ENCODE results near the gene XPNPEP3.

XPNPEP3 gene

GRCh38 chr22:40855071-40855978, 1.6 kb upstream of the XPNPEP3 start:
- no peaks in the 10 kb centered on the region for H3K27me3 ChIP-seq (replicated peaks)
- peak overlapping the region; percentile 99 for H3K27ac ChIP-seq
- no peak for DNase-seq
- TF ChIP-seq CTCF (IDR thresholded peaks at IDR 0.05; ENCODE audit: low read depth, low read length, missing control alignments): no peak
- peak overlapping the region; percentile 97 for H3K4me3 ChIP-seq (ENCODE audit: low read depth, low read length)
- H3K36me3 ChIP-seq (replicated peaks): peaks cover 2% of the 10 kb centered on the region
- in situ Hi-C loops (cut with HindIII; ENCODE audit: low pct_ligation_motif_present, low sequenced_read_pairs): no loop called here

DNA sequence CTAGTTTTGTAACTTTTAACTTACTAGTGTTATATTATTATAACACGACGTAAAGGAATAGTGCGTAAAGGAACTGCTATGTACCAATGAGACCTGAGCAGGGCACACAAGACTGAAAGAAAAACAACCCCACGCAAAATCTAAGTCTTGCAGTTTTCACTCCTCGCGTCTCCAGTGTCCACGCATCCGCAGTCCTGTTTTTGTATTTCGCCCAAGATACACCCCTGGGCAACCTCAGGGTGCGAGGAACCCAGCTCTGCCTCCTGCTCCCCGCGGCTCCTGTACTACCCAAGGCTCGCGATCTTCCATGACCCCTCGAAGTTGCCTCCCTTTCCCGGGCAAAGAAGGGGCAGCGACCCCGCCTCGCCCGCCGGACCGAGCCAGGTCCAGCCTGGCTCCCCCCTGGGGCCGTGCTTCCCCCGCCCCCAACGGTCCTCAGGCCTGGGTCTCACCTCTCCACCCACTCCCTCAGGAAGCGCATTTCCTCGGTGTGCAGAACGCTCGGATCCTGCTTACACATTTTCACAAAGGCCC, 902 bp upstream of the XPNPEP3 start:
- Histone ChIP-seq H3K4me3 (ENCODE audit: low read depth, low read length) (peak overlapping the region; percentile 97), H3K36me3 (replicated peaks) (no peaks in the 10 kb centered on the region), H3K27me3 (replicated peaks) (no peaks in the 10 kb centered on the region), H3K27ac (peak overlapping the region; percentile 99)
- DNase-seq: peak; percentile 23
- in situ Hi-C loops (cut with HindIII; ENCODE audit: low pct_ligation_motif_present, low sequenced_read_pairs): no loop called here
- TF ChIP-seq CTCF (IDR thresholded peaks at IDR 0.05; ENCODE audit: low read depth, low read length, missing control alignments): no peak

DNA sequence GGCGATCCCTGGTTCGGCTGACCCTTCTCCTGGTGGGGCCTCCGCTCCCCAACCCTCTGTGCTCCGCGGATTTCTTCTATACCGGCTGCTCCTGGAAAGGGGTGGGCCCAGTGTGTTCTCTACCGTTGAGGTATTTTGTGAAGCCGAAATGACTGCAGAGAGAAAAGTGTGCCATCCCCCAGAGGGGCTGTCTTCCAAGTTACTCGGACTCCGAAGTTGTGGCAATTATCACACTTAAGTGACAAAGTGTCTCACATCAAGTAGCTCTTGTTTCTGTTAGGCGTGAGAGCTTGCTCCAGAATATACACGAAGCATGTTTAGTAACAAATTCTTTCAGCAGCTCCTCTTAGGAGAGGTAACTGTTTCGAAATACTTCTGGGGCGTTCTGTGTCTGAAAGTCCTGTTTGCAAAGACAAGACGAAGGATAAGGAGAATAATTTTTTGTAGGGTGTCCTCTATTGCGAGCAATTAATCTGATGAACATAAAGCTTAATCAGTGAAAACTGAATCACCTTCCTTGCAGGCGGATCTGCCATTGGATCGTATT, 434 bp downstream of the XPNPEP3 start:
- H3K27ac ChIP-seq: peak overlapping the region; percentile 99
- no peaks in the 10 kb centered on the region for H3K36me3 ChIP-seq (replicated peaks)
- TF ChIP-seq CTCF (IDR thresholded peaks at IDR 0.05; ENCODE audit: low read depth, low read length, missing control alignments): no peak
- no peak for DNase-seq
- peak overlapping the region; percentile 97 for H3K4me3 ChIP-seq (ENCODE audit: low read depth, low read length)
- in situ Hi-C loops (cut with HindIII; ENCODE audit: low pct_ligation_motif_present, low sequenced_read_pairs): no loop called here
- H3K27me3 ChIP-seq (replicated peaks): no peaks in the 10 kb centered on the region

GRCh38 chr22:40862013-40862412, 5.1 kb downstream of the XPNPEP3 start, which contains the start of gene DNAJB7:
Gene DNAJB7 (minus strand): TSS chr22:40862113. CDS start chr22:40861994, 119 bp downstream.
- DNase-seq: no peak
- no peak within 1 kb of the TSS for H3K4me3 ChIP-seq (ENCODE audit: low read depth, low read length)
- no peaks in the 10 kb centered on the region for H3K27me3 ChIP-seq (replicated peaks)
- H3K36me3 ChIP-seq (replicated peaks): no peaks in the 10 kb centered on the region
- TF ChIP-seq CTCF (IDR thresholded peaks at IDR 0.05; ENCODE audit: low read depth, low read length, missing control alignments): no peak
- in situ Hi-C loops (cut with HindIII; ENCODE audit: low pct_ligation_motif_present, low sequenced_read_pairs): no loop called here
- no peak within 1 kb of the TSS for H3K27ac ChIP-seq

GRCh38 chr22:40862537-40862936, 5.6 kb downstream of the XPNPEP3 start:
- TF ChIP-seq CTCF (IDR thresholded peaks at IDR 0.05; ENCODE audit: low read depth, low read length, missing control alignments): no peak

More at GRCh38 chr22:40862537-40862936, 5.6 kb downstream of the XPNPEP3 start:
- H3K27ac ChIP-seq: no peak overlapping the region
- in situ Hi-C loops (cut with HindIII; ENCODE audit: low pct_ligation_motif_present, low sequenced_read_pairs): no loop called here
- DNase-seq: no peak
- H3K36me3 ChIP-seq (replicated peaks): no peaks in the 10 kb centered on the region
- H3K4me3 ChIP-seq (ENCODE audit: low read depth, low read length): no peak overlapping the region
- no peaks in the 10 kb centered on the region for H3K27me3 ChIP-seq (replicated peaks)

All from brain microvascular endothelial cell (primary cell).